HEK293 (cell line): ENCODE measurements around the gene PEX5L.

Source experiments
- ZNF146 ChIP-seq: fragments of 450-650 bp; formaldehyde crosslinking; IDR thresholded peaks from 2 replicates; pipeline ENCODE4 v1.5.1; 2016; ENCODE audit warnings: missing biosample characterization, missing genetic modification characterization
- ZNF777 ChIP-seq: fragments of 450-650 bp; formaldehyde crosslinking; IDR thresholded peaks from 2 replicates; pipeline ENCODE4 v1.5.1; 2017; ENCODE audit warnings: missing biosample characterization, missing genetic modification characterization, borderline replicate concordance
- TF ChIP-seq, protein P1 (sequence below): fragments of 450-650 bp; formaldehyde crosslinking; IDR thresholded peaks from 2 replicates; pipeline ENCODE4 v1.5.1; 2016; ENCODE audit warnings: missing biosample characterization, missing genetic modification characterization, borderline replicate concordance
- TF ChIP-seq, protein P2 (sequence below): fragments of 450-650 bp; formaldehyde crosslinking; IDR thresholded peaks from 2 replicates; pipeline ENCODE4 v1.5.1; 2016; ENCODE audit warnings: missing biosample characterization, missing genetic modification characterization
- TF ChIP-seq, protein P3 (sequence below): fragments of 450-650 bp; formaldehyde crosslinking; IDR thresholded peaks from 2 replicates; pipeline ENCODE4 v1.5.1; 2016; ENCODE audit warnings: missing biosample characterization, missing genetic modification characterization
- TF ChIP-seq, protein P4 (sequence below): fragments of 450-650 bp; formaldehyde crosslinking; IDR thresholded peaks from 2 replicates; pipeline ENCODE4 v1.5.1; 2016; ENCODE audit warnings: missing biosample characterization, missing genetic modification characterization

DNA sequence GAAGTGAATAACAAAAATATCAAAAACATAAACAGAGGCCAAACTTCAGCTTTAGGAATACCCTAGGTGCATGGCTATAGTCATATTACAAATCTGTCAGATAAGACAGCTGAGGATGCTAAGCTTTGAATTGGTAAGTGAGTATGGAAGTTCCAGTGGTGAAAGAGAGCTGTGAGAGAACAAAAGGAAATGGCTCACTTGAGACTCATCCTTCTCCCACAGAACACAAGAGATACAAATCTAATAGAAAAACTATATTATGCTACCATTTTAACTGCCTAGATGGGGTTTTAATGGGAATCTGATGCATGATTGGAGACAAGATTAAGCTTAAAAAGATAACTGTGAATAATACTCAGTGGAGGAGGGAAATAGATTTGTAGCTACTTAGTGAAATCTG is 21.5 kb upstream of the PEX5L start:
- TF ChIP-seq, protein P1, sequence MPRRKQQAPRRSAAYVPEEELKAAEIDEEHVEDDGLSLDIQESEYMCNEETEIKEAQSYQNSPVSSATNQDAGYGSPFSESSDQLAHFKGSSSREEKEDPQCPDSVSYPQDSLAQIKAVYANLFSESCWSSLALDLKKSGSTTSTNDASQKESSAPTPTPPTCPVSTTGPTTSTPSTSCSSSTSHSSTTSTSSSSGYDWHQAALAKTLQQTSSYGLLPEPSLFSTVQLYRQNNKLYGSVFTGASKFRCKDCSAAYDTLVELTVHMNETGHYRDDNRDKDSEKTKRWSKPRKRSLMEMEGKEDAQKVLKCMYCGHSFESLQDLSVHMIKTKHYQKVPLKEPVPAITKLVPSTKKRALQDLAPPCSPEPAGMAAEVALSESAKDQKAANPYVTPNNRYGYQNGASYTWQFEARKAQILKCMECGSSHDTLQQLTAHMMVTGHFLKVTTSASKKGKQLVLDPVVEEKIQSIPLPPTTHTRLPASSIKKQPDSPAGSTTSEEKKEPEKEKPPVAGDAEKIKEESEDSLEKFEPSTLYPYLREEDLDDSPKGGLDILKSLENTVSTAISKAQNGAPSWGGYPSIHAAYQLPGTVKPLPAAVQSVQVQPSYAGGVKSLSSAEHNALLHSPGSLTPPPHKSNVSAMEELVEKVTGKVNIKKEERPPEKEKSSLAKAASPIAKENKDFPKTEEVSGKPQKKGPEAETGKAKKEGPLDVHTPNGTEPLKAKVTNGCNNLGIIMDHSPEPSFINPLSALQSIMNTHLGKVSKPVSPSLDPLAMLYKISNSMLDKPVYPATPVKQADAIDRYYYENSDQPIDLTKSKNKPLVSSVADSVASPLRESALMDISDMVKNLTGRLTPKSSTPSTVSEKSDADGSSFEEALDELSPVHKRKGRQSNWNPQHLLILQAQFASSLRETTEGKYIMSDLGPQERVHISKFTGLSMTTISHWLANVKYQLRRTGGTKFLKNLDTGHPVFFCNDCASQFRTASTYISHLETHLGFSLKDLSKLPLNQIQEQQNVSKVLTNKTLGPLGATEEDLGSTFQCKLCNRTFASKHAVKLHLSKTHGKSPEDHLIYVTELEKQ (tag by site-specific recombination), result no peak
- TF ChIP-seq, protein P2, sequence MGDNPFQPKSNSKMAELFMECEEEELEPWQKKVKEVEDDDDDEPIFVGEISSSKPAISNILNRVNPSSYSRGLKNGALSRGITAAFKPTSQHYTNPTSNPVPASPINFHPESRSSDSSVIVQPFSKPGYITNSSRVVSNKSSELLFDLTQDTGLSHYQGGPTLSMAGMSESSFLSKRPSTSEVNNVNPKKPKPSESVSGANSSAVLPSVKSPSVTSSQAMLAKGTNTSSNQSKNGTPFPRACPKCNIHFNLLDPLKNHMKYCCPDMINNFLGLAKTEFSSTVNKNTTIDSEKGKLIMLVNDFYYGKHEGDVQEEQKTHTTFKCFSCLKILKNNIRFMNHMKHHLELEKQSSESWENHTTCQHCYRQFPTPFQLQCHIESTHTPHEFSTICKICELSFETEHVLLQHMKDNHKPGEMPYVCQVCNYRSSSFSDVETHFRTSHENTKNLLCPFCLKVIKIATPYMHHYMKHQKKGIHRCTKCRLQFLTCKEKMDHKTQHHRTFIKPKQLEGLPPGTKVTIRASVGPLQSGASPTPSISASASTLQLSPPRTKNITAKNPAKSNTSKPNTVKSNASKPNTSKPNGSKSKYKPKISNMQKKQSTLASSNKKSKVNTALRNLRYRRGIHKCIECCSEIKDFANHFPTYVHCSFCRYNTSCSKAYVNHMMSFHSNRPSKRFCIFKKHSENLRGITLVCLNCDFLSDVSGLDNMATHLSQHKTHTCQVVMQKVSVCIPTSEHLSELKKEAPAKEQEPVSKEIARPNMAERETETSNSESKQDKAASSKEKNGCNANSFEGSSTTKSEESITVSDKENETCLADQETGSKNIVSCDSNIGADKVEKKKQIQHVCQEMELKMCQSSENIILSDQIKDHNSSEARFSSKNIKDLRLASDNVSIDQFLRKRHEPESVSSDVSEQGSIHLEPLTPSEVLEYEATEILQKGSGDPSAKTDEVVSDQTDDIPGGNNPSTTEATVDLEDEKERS (tag by site-specific recombination), result no peak
- TF ChIP-seq ZNF146 (no peak), ZNF777 (no peak)
- TF ChIP-seq, protein P3, sequence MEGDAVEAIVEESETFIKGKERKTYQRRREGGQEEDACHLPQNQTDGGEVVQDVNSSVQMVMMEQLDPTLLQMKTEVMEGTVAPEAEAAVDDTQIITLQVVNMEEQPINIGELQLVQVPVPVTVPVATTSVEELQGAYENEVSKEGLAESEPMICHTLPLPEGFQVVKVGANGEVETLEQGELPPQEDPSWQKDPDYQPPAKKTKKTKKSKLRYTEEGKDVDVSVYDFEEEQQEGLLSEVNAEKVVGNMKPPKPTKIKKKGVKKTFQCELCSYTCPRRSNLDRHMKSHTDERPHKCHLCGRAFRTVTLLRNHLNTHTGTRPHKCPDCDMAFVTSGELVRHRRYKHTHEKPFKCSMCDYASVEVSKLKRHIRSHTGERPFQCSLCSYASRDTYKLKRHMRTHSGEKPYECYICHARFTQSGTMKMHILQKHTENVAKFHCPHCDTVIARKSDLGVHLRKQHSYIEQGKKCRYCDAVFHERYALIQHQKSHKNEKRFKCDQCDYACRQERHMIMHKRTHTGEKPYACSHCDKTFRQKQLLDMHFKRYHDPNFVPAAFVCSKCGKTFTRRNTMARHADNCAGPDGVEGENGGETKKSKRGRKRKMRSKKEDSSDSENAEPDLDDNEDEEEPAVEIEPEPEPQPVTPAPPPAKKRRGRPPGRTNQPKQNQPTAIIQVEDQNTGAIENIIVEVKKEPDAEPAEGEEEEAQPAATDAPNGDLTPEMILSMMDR (tag by site-specific recombination), result no peak
- TF ChIP-seq, protein P4, sequence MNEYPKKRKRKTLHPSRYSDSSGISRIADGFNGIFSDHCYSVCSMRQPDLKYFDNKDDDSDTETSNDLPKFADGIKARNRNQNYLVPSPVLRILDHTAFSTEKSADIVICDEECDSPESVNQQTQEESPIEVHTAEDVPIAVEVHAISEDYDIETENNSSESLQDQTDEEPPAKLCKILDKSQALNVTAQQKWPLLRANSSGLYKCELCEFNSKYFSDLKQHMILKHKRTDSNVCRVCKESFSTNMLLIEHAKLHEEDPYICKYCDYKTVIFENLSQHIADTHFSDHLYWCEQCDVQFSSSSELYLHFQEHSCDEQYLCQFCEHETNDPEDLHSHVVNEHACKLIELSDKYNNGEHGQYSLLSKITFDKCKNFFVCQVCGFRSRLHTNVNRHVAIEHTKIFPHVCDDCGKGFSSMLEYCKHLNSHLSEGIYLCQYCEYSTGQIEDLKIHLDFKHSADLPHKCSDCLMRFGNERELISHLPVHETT (tag by site-specific recombination), result no peak
